Calu3 (cell line): ENCODE measurements around the gene NLGN1. TPM values are rescaled to one million over a fixed set of nuclear protein-coding genes. Genes with fewer than 3 reads are reported as not detected.

Source experiments
- BruUV-seq: library from RNA; stranded (reverse); fragments of 400-500 nt; replicated peaks from 2 replicates; lab custom pipeline; 2021; lab: Mats Ljungman, UMichigan
- CTCF ChIA-PET: fragments of 300-600 bp; sonication (Branson Sonifier 250); formaldehyde crosslinking; loops from one replicate; lab custom pipeline; 2022; ENCODE audit warnings: antibody characterized with exemption; lab: Charles Lee
- DNase-seq: peaks from one replicate; pipeline ENCODE4 v3.0.0; 2022
- H3K27ac Mint-ChIP-seq: one replicate; pipeline ENCODE4 v1.8.0; 2022; ENCODE audit warnings: mixed read lengths; ENCODE audit not compliant: unreplicated experiment
- H3K27me3 Mint-ChIP-seq: one replicate; pipeline ENCODE4 v1.8.0; 2022; ENCODE audit warnings: mixed read lengths; ENCODE audit not compliant: unreplicated experiment
- H3K36me3 Mint-ChIP-seq: one replicate; pipeline ENCODE4 v1.8.0; 2022; ENCODE audit warnings: mild to moderate bottlenecking, moderate library complexity, mixed read lengths; ENCODE audit not compliant: insufficient read depth, unreplicated experiment
- H3K4me1 Mint-ChIP-seq: one replicate; pipeline ENCODE4 v1.8.0; 2022; ENCODE audit warnings: mild to moderate bottlenecking, low read depth, mixed read lengths; ENCODE audit not compliant: unreplicated experiment
- H3K4me3 Mint-ChIP-seq: one replicate; pipeline ENCODE4 v1.8.0; 2022; ENCODE audit warnings: mild to moderate bottlenecking, low read depth, moderate library complexity, mixed read lengths; ENCODE audit not compliant: unreplicated experiment
- H3K9me3 Mint-ChIP-seq: one replicate; pipeline ENCODE4 v1.8.0; 2022; ENCODE audit warnings: low read depth, mixed read lengths; ENCODE audit not compliant: unreplicated experiment
- CTCF ChIP-seq: fragments of 200-600 bp; IDR thresholded peaks from one replicate; pipeline ENCODE4 v1.8.0; 2022; ENCODE audit warnings: antibody characterized with exemption; ENCODE audit not compliant: unreplicated experiment
- intact Hi-C: fragments of 100-400 bp; cut with micrococcal nuclease; formaldehyde crosslinking; loops from one replicate; pipeline ENCODE4 v1.10.0; 2022; ENCODE audit not compliant: unreplicated experiment
- total RNA-seq: library from RNA; stranded (reverse); gene quantifications from 2 replicates; pipeline ENCODE4 v1.2.3, GENCODE V29; 2022

NLGN1 gene
- total RNA-seq, 1 experiment from 2014 or later = 2.6 TPM

GRCh38 chr3:173893066-173893465, 495.5 kb downstream of the NLGN1 start:
- no TSS peak for BruUV-seq
- no peak for TF ChIP-seq CTCF
- H3K9me3 Mint-ChIP-seq = no peaks in the 10 kb centered on the region
- no peak overlapping the region for H3K4me3 Mint-ChIP-seq
- intact Hi-C loops = no loop called here
- DNase-seq = no peak
- no peaks in the 10 kb centered on the region for H3K4me1 Mint-ChIP-seq
- CTCF ChIA-PET = interaction anchor here (0.7 kb wide), 4 partner anchors 17 to 486 kb away, joined by 3 to 5 read pairs (median 4); no protein-coding TSS in a partner anchor
- no peaks in the 10 kb centered on the region for H3K36me3 Mint-ChIP-seq
- H3K27me3 Mint-ChIP-seq = no peaks in the 10 kb centered on the region
- H3K27ac Mint-ChIP-seq = no peak overlapping the region

GRCh38 chr3:173893835-173894234, 496.3 kb downstream of the NLGN1 start:
- no TSS peak for BruUV-seq
- Mint-ChIP-seq H3K36me3 (no peaks in the 10 kb centered on the region), H3K27me3 (no peaks in the 10 kb centered on the region), H3K27ac (no peak overlapping the region), H3K4me1 (no peaks in the 10 kb centered on the region), H3K9me3 (no peaks in the 10 kb centered on the region), H3K4me3 (no peak overlapping the region)
- CTCF ChIA-PET = no interaction called here
- TF ChIP-seq CTCF = no peak
- intact Hi-C loops = no loop called here
- DNase-seq = no peak

GRCh38 chr3:173897631-173898030, 500.1 kb downstream of the NLGN1 start:
- H3K36me3 Mint-ChIP-seq = no peaks in the 10 kb centered on the region
- H3K4me1 Mint-ChIP-seq = no peaks in the 10 kb centered on the region
- CTCF ChIA-PET = interaction anchor here (0.9 kb wide), 1 partner anchor 9 kb away, joined by 3 read pairs; no protein-coding TSS in a partner anchor
- H3K4me3 Mint-ChIP-seq = no peak overlapping the region
- no peaks in the 10 kb centered on the region for H3K27me3 Mint-ChIP-seq
- BruUV-seq = no TSS peak
- H3K9me3 Mint-ChIP-seq = no peaks in the 10 kb centered on the region
- no peak overlapping the region for H3K27ac Mint-ChIP-seq
- intact Hi-C loops = no loop called here
- no peak for TF ChIP-seq CTCF
- no peak for DNase-seq

- no peaks in the 10 kb centered on the region for H3K36me3 Mint-ChIP-seq
- H3K9me3 Mint-ChIP-seq = no peaks in the 10 kb centered on the region
- no peak overlapping the region for H3K27ac Mint-ChIP-seq
- no peak overlapping the region for H3K4me3 Mint-ChIP-seq
- CTCF ChIA-PET = no interaction called here
- H3K27me3 Mint-ChIP-seq = no peaks in the 10 kb centered on the region
- no TSS peak for BruUV-seq
- no peak for TF ChIP-seq CTCF
- no peak for DNase-seq
- intact Hi-C loops = no loop called here
- H3K4me1 Mint-ChIP-seq = no peaks in the 10 kb centered on the region
Measured at GRCh38 chr3:173901649-173902048, 504.1 kb downstream of the NLGN1 start.
